ENCODE measurements around the gene CARD16. TPM values are rescaled to one million over a fixed set of nuclear protein-coding genes. Genes with fewer than 3 reads are reported as not detected.
A peak's percentile ranks its signal among the peaks of the same experiment; 100 is the strongest.
"Not testable (repeated sequence)": the region's sequence is repeated elsewhere in the genome, so short reads cannot be mapped to it uniquely, and the experiment has no call there.

The CARD16 gene
- total RNA-seq, 1 donor from 2014 or later = 86.3 TPM

GRCh38 chr11:105046898-105047579 is 1.9 kb upstream of the CARD16 start:
- peak; percentile 98 for DNase-seq

GRCh38 chr11:105045676-105046296 is 651 bp upstream of the CARD16 start:
- peak; percentile 16 for DNase-seq

GRCh38 chr11:105042178-105042577 is 3.0 kb downstream of the CARD16 start:
- DNase-seq = no peak

GRCh38 chr11:105040703-105041102 is 4.4 kb downstream of the CARD16 start:
- DNase-seq = no peak

GRCh38 chr11:105034813-105035620 is 10.1 kb downstream of the CARD16 start, which contains the start of gene CASP1:
Gene CASP1 (minus strand): TSS chr11:105035144. CDS start chr11:105035113, 31 bp downstream.
- DNase-seq = peak; percentile 65

- DNase-seq = not testable (repeated sequence)
Measured at GRCh38 chr11:105034388-105034787, 10.7 kb downstream of the CARD16 start.

- DNase-seq = no peak
Measured at GRCh38 chr11:105033781-105034180, 11.4 kb downstream of the CARD16 start.

GRCh38 chr11:105033343-105033742 is 11.8 kb downstream of the CARD16 start:
- DNase-seq = no peak

- DNase-seq = no peak
Measured at GRCh38 chr11:105032495-105032894, 12.6 kb downstream of the CARD16 start.

- DNase-seq = no peak
Measured at GRCh38 chr11:105027678-105028077, 17.5 kb downstream of the CARD16 start.

GRCh38 chr11:105024394-105024793 is 20.7 kb downstream of the CARD16 start:
- DNase-seq = no peak

GRCh38 chr11:105023003-105023402 is 22.1 kb downstream of the CARD16 start, which contains the start of gene CASP5:
Gene CASP5 (minus strand): TSS chr11:105023168. CDS start chr11:105023136, 32 bp downstream.
- no peak for DNase-seq

- no peak for DNase-seq
Measured at GRCh38 chr11:105022527-105022926, 22.6 kb downstream of the CARD16 start.

- DNase-seq = no peak
Measured at GRCh38 chr11:105007463-105007862, 37.7 kb downstream of the CARD16 start.

- no peak for DNase-seq
Measured at GRCh38 chr11:105005451-105005845, 39.7 kb downstream of the CARD16 start.

- DNase-seq = peak; percentile 9
Measured at GRCh38 chr11:105004021-105004420, 41.1 kb downstream of the CARD16 start.

- no peak for DNase-seq
Measured at GRCh38 chr11:105003151-105003550, 42.0 kb downstream of the CARD16 start.

- DNase-seq = peak; percentile 5
Measured at GRCh38 chr11:105000797-105001196, 44.3 kb downstream of the CARD16 start.

- peak; percentile 1 for DNase-seq
Measured at GRCh38 chr11:105000167-105000566, 45.0 kb downstream of the CARD16 start.

- DNase-seq = no peak
Measured at GRCh38 chr11:104999721-105000120, 45.4 kb downstream of the CARD16 start.

GRCh38 chr11:104997288-104997687 is 47.8 kb downstream of the CARD16 start:
- DNase-seq = peak; percentile 2

- no peak for DNase-seq
Measured at GRCh38 chr11:104995001-104995408, 50.1 kb downstream of the CARD16 start.

GRCh38 chr11:104992781-104993180 is 52.4 kb downstream of the CARD16 start:
- peak; percentile 41 for DNase-seq

Measured in dermis blood vessel endothelial cell (primary cell).